ENCODE data around the gene SHISA7. TPM values are rescaled to one million over a fixed set of nuclear protein-coding genes. Genes with fewer than 3 reads are reported as not detected.

SHISA7 gene
- polyA plus RNA-seq, 1 of the 3 experiments (the other 2 are of a cell fraction) = 0.02 TPM

DNA sequence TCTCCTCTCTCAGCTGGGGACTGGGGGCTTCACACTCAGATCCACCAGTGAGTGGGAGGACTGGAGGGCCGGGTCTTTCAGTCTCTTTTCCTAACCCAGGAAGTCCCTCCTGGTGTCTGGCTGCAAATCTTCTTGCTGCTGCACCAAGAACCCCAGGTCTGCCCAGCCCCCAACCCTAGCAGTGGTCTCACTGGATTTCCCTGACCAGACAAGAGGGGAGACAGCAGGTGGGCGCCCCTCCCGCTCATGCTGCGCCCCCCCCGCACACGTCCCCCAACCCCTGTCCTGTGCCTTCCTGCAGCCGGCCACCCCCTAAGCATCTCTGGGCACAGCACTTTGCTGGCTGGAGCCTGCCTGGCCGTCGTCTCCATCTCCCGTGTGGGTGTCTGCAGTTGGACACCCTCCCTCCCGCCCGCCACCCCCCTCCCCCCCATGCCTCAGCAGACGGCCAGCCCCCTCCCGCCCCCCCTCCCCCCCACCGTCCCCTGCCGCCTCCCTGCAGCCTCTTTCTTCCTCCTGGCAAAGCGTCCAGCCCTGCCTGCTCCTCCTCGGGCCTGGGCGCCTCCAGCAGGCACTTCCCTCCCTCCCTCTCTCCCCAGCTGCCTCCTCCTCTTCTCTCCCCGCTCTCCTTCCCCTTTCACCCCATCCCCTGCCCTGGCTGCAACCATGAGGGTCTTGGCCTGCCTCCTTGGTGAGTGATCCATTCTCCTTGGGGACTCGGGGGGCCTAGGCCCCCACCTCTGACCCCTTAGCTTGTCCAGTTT lies 45.0 kb upstream of the SHISA7 start, which contains the start of gene SSC5D:
Gene SSC5D (plus strand): TSS at position 513 of the 764 bp plus-strand sequence. CDS start 154 bp downstream, at position 667.
- 12% methylated on average over 20 of the region's 21 CpGs for WGBS (ENCODE audit: low lambda C conversion rate)
- ChIA-PET POLR2A (interaction anchor here (0.8 to 2.0 kb wide), 4 partner anchors 11 to 152 kb away, joined by 4 to 11 read pairs (median 7); partner anchors contain the start of genes UBE2S and ZNF628), CTCF (interaction anchor here (0.9 to 15.1 kb wide), 5 partner anchors 12 to 143 kb away, joined by 3 to 162 read pairs (median 12); partner anchors contain the start of gene ZNF628)

More for the DNA sequence above, 45.0 kb upstream of the SHISA7 start, which contains the start of gene SSC5D:
- Histone ChIP-seq H3K9me2 (no peaks in the 10 kb centered on the region), H3K4me1 (ENCODE audit: control insufficient read depth in 1 of 2, insufficient read depth in 2 of 2, low read depth in 1 of 2, low read length in 1 of 2) (peaks cover 30 to 68% of the 10 kb centered on the region in 2 experiments; a peak in 3 of 4 replicates), H3K36me3 (replicated peaks in 1 of 2; ENCODE audit: control insufficient read depth in 1 of 2, insufficient read depth in 2 of 2, low read length in 1 of 2) (no peaks in the 10 kb centered on the region), H3K9me3 (no peaks in the 10 kb centered on the region), H3K4me3 (ENCODE audit: low read depth in 2 of 2, low read length in 1 of 2) (peak within 1 kb of the TSS; percentile 69 to 80), H3K9ac (peak within 1 kb of the TSS; percentile 86; the same call in 1 of the 2 replicates), H2AFZ (ENCODE audit: low read depth) (peak within 1 kb of the TSS; percentile 31; the same call in 1 of the 2 replicates), H4K20me1 (ENCODE audit: insufficient read depth) (no peaks in the 10 kb centered on the region), H3K79me2 (ENCODE audit: insufficient read depth) (peaks cover 14% of the 10 kb centered on the region; the same call in 1 of the 2 replicates), H3F3A (replicated peaks; ENCODE audit: insufficient read depth) (peaks cover 35% of the 10 kb centered on the region), H3K4me2 (peak within 1 kb of the TSS; percentile 91), H3K27ac (ENCODE audit: low read depth in 2 of 2, low read length in 1 of 2) (peak within 1 kb of the TSS; percentile 95 to 97), H3K27me3 (ENCODE audit: insufficient read depth) (no peaks in the 10 kb centered on the region)
- TF ChIP-seq MXI1 (IDR thresholded peaks at IDR 0.05; ENCODE audit: low read depth, low read length) (no peak), POLR2AphosphoS5 (IDR thresholded peaks at IDR 0.05; ENCODE audit: low read depth, low read length) (no peak), FOXJ3 (CRISPR knock-in tag; IDR thresholded peaks at IDR 0.05) (no peak), YY1 (IDR thresholded peaks at IDR 0.05; ENCODE audit: low read depth) (no peak), IRF3 (IDR thresholded peaks at IDR 0.05; ENCODE audit: low read depth, low read length) (no peak), ELF1 (IDR thresholded peaks at IDR 0.05) (no peak), GABPA (IDR thresholded peaks at IDR 0.05; ENCODE audit: low read depth) (no peak), NRF1 (IDR thresholded peaks at IDR 0.05; ENCODE audit: low read depth, low read length) (no peak), TCF12 (IDR thresholded peaks at IDR 0.05) (no peak), MEF2A (IDR thresholded peaks at IDR 0.05; ENCODE audit: borderline replicate concordance, low read depth) (no peak)
- TF ChIP-seq, protein P1, sequence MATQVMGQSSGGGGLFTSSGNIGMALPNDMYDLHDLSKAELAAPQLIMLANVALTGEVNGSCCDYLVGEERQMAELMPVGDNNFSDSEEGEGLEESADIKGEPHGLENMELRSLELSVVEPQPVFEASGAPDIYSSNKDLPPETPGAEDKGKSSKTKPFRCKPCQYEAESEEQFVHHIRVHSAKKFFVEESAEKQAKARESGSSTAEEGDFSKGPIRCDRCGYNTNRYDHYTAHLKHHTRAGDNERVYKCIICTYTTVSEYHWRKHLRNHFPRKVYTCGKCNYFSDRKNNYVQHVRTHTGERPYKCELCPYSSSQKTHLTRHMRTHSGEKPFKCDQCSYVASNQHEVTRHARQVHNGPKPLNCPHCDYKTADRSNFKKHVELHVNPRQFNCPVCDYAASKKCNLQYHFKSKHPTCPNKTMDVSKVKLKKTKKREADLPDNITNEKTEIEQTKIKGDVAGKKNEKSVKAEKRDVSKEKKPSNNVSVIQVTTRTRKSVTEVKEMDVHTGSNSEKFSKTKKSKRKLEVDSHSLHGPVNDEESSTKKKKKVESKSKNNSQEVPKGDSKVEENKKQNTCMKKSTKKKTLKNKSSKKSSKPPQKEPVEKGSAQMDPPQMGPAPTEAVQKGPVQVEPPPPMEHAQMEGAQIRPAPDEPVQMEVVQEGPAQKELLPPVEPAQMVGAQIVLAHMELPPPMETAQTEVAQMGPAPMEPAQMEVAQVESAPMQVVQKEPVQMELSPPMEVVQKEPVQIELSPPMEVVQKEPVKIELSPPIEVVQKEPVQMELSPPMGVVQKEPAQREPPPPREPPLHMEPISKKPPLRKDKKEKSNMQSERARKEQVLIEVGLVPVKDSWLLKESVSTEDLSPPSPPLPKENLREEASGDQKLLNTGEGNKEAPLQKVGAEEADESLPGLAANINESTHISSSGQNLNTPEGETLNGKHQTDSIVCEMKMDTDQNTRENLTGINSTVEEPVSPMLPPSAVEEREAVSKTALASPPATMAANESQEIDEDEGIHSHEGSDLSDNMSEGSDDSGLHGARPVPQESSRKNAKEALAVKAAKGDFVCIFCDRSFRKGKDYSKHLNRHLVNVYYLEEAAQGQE (IDR thresholded peaks at IDR 0.05; ENCODE audit: low read depth, low read length) = no peak
- TF ChIP-seq, protein P2, sequence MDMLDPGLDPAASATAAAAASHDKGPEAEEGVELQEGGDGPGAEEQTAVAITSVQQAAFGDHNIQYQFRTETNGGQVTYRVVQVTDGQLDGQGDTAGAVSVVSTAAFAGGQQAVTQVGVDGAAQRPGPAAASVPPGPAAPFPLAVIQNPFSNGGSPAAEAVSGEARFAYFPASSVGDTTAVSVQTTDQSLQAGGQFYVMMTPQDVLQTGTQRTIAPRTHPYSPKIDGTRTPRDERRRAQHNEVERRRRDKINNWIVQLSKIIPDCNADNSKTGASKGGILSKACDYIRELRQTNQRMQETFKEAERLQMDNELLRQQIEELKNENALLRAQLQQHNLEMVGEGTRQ (IDR thresholded peaks at IDR 0.05; ENCODE audit: borderline replicate concordance, low read depth, low read length) = no peak
- TF ChIP-seq, protein P3, sequence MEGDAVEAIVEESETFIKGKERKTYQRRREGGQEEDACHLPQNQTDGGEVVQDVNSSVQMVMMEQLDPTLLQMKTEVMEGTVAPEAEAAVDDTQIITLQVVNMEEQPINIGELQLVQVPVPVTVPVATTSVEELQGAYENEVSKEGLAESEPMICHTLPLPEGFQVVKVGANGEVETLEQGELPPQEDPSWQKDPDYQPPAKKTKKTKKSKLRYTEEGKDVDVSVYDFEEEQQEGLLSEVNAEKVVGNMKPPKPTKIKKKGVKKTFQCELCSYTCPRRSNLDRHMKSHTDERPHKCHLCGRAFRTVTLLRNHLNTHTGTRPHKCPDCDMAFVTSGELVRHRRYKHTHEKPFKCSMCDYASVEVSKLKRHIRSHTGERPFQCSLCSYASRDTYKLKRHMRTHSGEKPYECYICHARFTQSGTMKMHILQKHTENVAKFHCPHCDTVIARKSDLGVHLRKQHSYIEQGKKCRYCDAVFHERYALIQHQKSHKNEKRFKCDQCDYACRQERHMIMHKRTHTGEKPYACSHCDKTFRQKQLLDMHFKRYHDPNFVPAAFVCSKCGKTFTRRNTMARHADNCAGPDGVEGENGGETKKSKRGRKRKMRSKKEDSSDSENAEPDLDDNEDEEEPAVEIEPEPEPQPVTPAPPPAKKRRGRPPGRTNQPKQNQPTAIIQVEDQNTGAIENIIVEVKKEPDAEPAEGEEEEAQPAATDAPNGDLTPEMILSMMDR (IDR thresholded peaks at IDR 0.05) = no peak
- DNase-seq = peak; percentile 78
